Forelimb muscle (tissue), 1 donor: ENCODE data around the gene TEP1. TPM values are rescaled to one million over a fixed set of nuclear protein-coding genes. Genes with fewer than 3 reads are reported as not detected.

Source experiments
- DNase-seq: peaks from one replicate; pipeline ENCODE4 v3.0.0-alpha.2; 2013; ENCODE audit warnings: low read depth
- polyA plus RNA-seq: library from polyadenylated mRNA; unstranded; fragments of 120-200 nt; gene quantifications from one replicate; pipeline ENCODE4 v1.2.1, GENCODE V29; 2013; ENCODE audit not compliant: insufficient read length

Gene TEP1
- polyA plus RNA-seq, 1 donor = 18.3 TPM

DNA sequence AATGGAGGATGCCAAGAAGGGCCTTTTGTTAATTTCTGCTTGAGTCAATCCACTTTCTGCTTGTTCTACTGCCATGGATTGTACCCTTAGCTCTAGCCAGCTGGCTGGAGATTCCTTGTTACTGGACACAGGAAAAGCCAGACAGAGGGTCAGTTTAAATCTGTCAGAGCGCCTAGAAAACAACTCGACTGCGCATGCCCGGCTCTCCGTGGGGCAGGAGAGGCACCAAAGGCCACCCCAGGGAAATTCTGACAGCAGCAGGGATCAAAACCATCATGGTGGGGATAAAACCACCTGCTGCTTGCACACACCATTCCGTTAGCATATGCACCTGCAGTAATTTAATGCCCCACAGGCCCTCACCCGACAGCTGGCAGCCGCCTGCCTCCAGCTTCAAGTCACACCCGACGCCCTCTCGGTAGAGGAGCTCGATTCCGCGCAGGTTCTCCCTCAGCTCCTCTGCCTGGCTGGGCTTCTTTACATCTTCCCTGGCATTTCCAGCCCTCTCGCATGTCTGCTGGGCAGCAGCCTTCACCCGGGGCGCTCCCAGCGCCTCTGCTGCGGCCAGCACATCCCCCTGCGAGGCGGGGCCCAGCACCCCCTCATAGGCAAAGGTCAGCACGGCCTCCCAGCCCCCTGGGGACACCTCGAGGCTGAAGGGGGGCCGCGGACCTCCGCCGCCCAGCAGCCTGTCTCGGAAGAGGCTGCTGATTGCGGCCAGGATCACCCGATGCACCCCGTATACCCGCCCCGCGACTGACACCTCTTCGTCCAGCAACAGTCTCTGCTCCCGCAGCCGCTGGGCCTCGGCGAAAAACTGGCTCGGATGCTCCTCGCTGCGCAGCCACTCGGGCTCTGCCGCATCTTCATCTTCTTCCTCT lies 21.6 kb upstream of the TEP1 start:
- DNase-seq = no peak

DNA sequence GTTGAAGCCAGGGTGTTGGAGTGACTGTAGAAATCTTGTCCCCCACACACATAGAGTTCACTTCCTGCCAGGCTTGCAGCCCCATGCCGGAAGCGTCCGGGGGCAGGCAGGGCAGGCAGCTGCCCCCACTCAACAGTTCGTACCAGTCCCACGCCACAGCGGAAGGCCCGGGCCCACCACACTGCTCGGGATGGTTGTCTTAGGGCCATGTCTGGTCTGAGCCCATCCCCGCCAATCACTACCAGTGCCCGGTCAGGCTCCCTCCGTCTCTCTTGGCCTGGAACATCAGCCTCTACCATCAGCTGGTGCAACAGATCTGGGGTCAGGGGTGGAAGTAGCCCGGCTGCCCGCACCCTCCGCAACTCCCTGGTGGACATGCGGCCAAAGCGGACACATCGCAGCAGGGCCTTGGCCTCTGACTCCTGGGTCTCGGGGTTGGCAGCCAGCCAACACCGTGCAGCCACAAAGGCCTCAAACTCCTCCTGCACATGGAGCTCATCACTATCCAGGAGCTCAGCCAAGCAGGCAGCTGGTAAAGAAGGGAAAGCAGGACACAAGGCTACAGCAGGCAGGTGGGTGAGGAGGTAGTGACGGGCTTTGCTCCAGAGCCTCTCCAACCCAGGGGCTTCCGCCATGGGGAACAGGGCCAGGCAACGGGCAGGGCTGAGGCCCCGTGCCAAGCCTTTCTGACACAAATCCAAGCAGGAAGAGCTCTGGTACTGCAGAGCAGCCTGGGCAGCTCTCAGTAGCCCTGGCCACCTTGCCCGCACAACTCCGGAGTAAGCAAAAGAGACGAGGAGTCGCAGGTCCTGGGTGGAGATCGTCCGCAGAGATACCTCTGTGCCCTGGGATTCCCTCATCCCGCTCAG lies 16.7 kb upstream of the TEP1 start:
- DNase-seq = no peak

GRCh38 chr14:20428802-20429201 lies 15.5 kb upstream of the TEP1 start:
- no peak for DNase-seq

DNA sequence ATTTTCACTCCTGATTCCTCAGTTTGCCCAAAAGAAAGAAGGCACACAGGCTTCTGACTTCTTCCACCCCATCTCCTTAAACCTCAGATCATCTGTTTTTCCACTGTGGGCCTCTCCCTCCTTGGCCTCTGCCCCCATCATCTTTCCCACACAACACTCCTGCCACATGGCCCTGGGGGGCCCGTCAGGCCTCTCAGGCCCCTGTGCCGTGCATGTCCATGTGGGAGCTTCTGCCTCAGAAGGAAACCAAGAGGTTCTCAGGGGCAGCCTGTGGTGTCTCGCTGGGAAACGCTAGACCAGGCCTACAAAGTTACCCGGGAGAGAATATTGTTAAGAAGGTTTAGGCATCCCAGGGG lies 14.7 kb upstream of the TEP1 start:
- DNase-seq = no peak

GRCh38 chr14:20427231-20428009 lies 14.1 kb upstream of the TEP1 start:
- DNase-seq = no peak

GRCh38 chr14:20424851-20425250 lies 11.6 kb upstream of the TEP1 start:
- DNase-seq = no peak

GRCh38 chr14:20422886-20423285 lies 9.6 kb upstream of the TEP1 start:
- DNase-seq = no peak

GRCh38 chr14:20421267-20421666 lies 8.0 kb upstream of the TEP1 start:
- no peak for DNase-seq

DNA sequence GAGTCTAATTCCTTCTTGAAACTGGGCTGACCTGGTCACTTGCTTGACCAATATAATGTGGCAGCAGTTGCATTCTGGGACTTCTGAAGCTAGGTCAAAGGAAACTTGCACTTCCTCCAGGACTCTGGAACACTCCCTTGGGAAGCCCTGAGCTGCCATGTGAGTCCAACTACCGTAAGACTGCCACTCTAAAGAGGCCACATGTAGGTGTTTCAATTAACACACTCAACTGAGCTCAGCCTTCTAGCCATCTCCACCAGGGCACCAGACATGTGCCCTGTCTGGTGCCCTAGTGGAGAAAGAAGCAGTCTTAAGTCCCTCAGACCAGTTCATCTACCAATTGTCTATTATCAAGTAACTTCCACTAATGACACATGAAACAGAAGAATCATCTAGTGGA lies 6.1 kb upstream of the TEP1 start:
- no peak for DNase-seq

DNA sequence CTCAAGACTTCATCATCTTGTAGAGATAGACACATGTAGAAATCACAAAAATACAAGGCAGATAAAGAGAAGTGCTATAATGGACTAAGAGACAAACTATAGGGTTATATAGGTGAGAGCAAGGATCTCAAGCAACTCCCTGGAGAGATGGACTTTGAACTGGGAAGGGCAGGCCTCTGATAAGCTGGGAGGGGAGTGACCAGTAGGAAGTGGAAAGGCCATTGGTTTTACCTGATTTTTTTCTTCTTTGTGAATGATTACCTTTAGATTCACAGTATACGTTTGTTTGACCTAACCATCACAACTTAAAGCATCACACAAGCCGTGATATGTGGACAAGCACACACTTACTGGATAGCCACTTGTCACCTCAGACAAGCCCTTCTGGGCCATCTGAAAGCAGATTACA lies 5.2 kb upstream of the TEP1 start:
- no peak for DNase-seq

- DNase-seq = no peak
These were observed 4.2 kb upstream of the TEP1 start for GRCh38 chr14:20417250-20418186.

GRCh38 chr14:20416223-20416622 lies 2.9 kb upstream of the TEP1 start:
- DNase-seq = no peak

DNA sequence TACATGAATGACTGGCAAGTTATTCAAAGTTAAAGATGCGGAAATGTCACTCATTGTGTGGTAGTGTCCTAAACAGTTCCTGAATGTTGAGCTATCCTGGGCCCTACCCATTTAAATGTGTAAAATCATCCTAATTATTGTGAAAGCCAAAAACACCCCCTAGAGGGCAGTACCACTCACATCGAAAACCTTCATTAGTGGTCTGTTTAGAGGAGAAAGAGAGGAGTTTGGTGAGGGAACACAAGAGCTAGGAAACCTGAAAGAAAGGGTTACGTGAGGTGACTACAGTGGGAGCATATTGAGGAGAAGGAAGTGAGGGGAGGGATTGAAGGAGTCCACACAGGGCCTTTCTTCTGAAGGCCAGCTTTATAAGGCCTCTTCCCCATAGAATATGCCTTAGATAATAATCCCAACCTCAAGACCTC lies 2.5 kb upstream of the TEP1 start:
- no peak for DNase-seq

DNA sequence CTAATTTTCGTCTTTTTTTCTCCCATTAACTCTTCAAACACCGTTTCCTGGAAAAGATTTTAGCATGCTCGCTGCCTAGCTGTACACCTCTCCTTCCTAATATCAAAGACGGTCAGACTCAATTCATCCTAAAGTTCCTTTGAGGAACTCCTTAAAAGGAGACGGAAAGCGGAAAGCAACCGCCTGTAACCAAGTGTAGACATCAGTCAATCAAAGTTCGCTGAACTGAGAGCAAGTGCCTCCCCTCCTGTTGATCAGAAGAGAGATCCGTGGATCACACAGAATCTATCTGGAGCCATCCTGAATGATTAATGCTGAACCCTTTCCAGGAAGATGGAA lies 412 bp upstream of the TEP1 start:
- DNase-seq = no peak

- no peak for DNase-seq
These were observed 890 bp downstream of the TEP1 start for GRCh38 chr14:20412411-20412810.

DNA sequence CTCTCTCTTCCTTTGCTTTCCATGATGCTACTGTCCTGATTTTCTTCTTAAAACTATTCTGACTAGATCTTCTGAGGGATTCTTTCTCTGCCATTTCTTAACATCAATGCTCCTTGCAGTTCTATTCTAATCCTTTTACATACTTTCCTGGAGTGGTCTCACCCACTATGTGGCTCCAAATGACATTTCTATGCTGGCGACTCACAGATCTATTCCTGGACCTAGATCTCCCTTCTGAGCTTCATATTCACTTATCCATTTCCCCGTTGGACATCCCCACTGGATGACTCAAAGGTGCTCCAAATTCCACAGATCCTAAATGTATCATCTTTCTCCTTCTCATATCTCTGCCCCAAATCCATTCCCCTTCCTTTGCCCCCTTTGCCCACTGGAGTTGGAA lies 4.1 kb downstream of the TEP1 start:
- DNase-seq = no peak

DNA sequence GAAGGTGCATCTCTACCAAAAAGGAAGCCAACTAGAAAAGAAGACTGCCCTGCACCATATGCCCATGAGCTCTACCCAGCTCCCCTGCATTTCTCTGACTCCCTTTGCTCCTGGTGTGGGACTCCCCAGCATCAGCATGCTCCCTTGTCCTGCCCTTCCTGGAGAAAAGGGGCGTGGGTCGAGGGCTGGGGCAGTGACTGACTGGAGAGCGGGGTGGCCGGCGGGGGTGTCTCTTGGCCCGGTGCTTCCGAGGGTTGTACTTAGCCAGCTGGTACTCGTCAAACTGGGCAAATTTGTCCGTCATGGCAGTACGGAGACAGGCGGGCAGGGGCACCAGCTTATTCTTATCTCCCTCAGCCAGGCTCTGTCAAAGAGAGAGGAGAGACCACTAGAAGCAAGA lies 9.8 kb downstream of the TEP1 start:
- DNase-seq = no peak

GRCh38 chr14:20400965-20401593 lies 12.2 kb downstream of the TEP1 start:
- no peak for DNase-seq

GRCh38 chr14:20400589-20400964 lies 12.7 kb downstream of the TEP1 start:
- DNase-seq = no peak

DNA sequence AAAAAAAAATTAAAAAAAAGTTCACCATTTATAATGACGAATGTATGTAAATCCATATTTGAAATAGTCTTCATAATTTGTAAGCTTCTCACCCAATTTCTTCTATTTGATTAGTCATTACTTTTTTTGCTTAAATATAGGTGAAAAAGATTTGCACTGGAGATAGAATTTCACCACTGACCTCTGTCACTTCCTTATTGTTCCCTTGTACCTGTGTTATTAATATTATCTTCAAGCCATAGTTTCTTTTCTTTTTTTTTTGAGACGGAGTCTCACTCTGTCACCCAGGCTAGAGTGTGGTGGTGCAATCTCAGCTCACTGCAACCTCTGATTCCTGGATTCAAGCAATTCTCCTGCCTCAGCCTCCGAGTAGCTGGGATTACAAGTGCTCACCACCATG lies 15.8 kb downstream of the TEP1 start:
- no peak for DNase-seq

GRCh38 chr14:20391505-20391904 lies 21.8 kb downstream of the TEP1 start:
- no peak for DNase-seq
